B cell (primary cell): ENCODE measurements around the gene CD4. TPM values are rescaled to one million over a fixed set of nuclear protein-coding genes. Genes with fewer than 3 reads are reported as not detected.
A peak's percentile ranks its signal among the peaks of the same experiment; 100 is the strongest.

Experiments
- ATAC-seq: fragments of 200-7000 bp; cut with Tn5 transposase; one replicate; pipeline ENCODE4 v1.10.0; 2021; ENCODE audit warnings: low read depth, mild to moderate bottlenecking, moderate number of reproducible peaks, moderate library complexity
- CTCF ChIA-PET: fragments of 350-600 bp; sonication (Branson Sonifier 250); formaldehyde crosslinking; loops from one replicate; lab custom pipeline; 2021; ENCODE audit warnings: antibody characterized with exemption, inconsistent platforms; lab: Charles Lee
- POLR2A ChIA-PET: fragments of 350-600 bp; sonication (Branson Sonifier 250); formaldehyde crosslinking; loops from one replicate; lab custom pipeline; 2021; ENCODE audit warnings: antibody characterized with exemption; lab: Charles Lee
- DNase-seq: peaks from one replicate; pipeline ENCODE4 v3.0.0; 2013
- H2AFZ ChIP-seq: 2 replicates; pipeline ENCODE4 v1.6.1; 2012; ENCODE audit warnings: mild to moderate bottlenecking, low read depth, low read length; ENCODE audit not compliant: insufficient read depth, poor library complexity, severe bottlenecking
- H3K27ac ChIP-seq, 2 donors: 1 replicate in 1 of 2; 2 replicates in 1 of 2; pipeline ENCODE4 v1.5.1; 2012 to 2013; ENCODE audit warnings: low read length in 2 of 2, mild to moderate bottlenecking in 2 of 2, moderate library complexity in 1 of 2
- H3K27me3 ChIP-seq, 4 experiments: fragments of 200-600 bp in 1 of 4; sonication (generic) in 1 of 4; replicated peaks in 1 of 4; 1 replicate in 2 of 4; 2 replicates in 2 of 4; pipeline versions ENCODE4 v1.6.1 to v1.7.0; 2013 to 2016; ENCODE audit warnings: low read length in 3 of 4, mild to moderate bottlenecking in 2 of 4, mixed read lengths in 1 of 4, moderate library complexity in 1 of 4; ENCODE audit not compliant: insufficient read depth in 4 of 4, control insufficient read depth in 3 of 4; ENCODE audit errors: control extremely low read depth in 1 of 4
- H3K36me3 ChIP-seq, 2 experiments: replicated peaks in 1 of 2; 1 replicate in 1 of 2; 2 replicates in 1 of 2; pipeline versions ENCODE4 v1.6.1 to v1.7.1; 2013; ENCODE audit warnings: low read length in 1 of 2; ENCODE audit not compliant: insufficient read depth in 2 of 2, control insufficient read depth in 1 of 2; ENCODE audit errors: control extremely low read depth in 1 of 2, extremely low read depth in 1 of 2
- H3K4me1 ChIP-seq, 2 donors: fragments of 200-600 bp in 1 of 2; sonication (generic) in 1 of 2; 1 replicate in 1 of 2; 2 replicates in 1 of 2; pipeline versions ENCODE4 v1.5.1 to v1.6.1; 2013 to 2017; ENCODE audit warnings: low read length in 2 of 2; ENCODE audit not compliant: control insufficient read depth in 2 of 2, insufficient read depth in 2 of 2
- H3K4me2 ChIP-seq: replicated peaks from 2 replicates; pipeline ENCODE3; 2012; ENCODE audit warnings: mild to moderate bottlenecking, low read depth, low read length; ENCODE audit not compliant: poor library complexity, severe bottlenecking
- H3K4me3 ChIP-seq, 5 experiments: fragments of 200-600 bp in 1 of 5; sonication (generic) in 1 of 5; 1 replicate in 3 of 5; 2 replicates in 2 of 5; pipeline versions ENCODE4 v1.5.1 to v1.7.0; 2011 to 2016; ENCODE audit warnings: low read length in 4 of 5, mild to moderate bottlenecking in 4 of 5, low read depth in 2 of 5, control low read depth in 1 of 5, moderate library complexity in 1 of 5; ENCODE audit not compliant: insufficient read depth in 1 of 5; ENCODE audit errors: control extremely low read depth in 1 of 5, extremely low read depth in 1 of 5
- H3K79me2 ChIP-seq: fragments of 200-600 bp; sonication (generic); one replicate; pipeline ENCODE4 v1.6.0; 2016; ENCODE audit warnings: low read length; ENCODE audit not compliant: control insufficient read depth, insufficient read depth
- H3K9ac ChIP-seq: fragments of 200-600 bp; sonication (generic); 2 replicates; pipeline ENCODE4 v1.6.1; 2017; ENCODE audit warnings: mild to moderate bottlenecking, low read length, moderate library complexity
- H3K9me3 ChIP-seq, 3 donors: one replicate each; pipeline versions ENCODE4 v1.6.1 to v1.7.1; 2013; ENCODE audit warnings: low read length in 2 of 3; ENCODE audit not compliant: control insufficient read depth in 2 of 3, insufficient read depth in 1 of 3; ENCODE audit errors: control extremely low read depth in 1 of 3
- H4K20me1 ChIP-seq: 2 replicates; pipeline ENCODE4 v1.6.0; 2012; ENCODE audit warnings: mild to moderate bottlenecking, low read length; ENCODE audit not compliant: insufficient read depth, control insufficient read depth, poor library complexity, severe bottlenecking
- H3K27ac Mint-ChIP-seq: one replicate; pipeline ENCODE4 v1.8.0; 2021; ENCODE audit warnings: mixed read lengths
- H3K27me3 Mint-ChIP-seq: one replicate; pipeline ENCODE4 v1.8.0; 2021; ENCODE audit warnings: mixed read lengths
- H3K4me1 Mint-ChIP-seq: one replicate; pipeline ENCODE4 v1.8.0; 2021; ENCODE audit warnings: mixed read lengths
- H3K4me3 Mint-ChIP-seq: one replicate; pipeline ENCODE4 v1.8.0; 2021; ENCODE audit warnings: mixed read lengths
- H3K9me3 Mint-ChIP-seq: one replicate; pipeline ENCODE4 v1.8.0; 2022; ENCODE audit warnings: mixed read lengths; ENCODE audit not compliant: insufficient read depth
- EZH2 ChIP-seq: IDR thresholded peaks from 2 replicates; pipeline ENCODE4 v1.6.1; 2012; ENCODE audit warnings: borderline replicate concordance, low read depth, mild to moderate bottlenecking, moderate library complexity, low read length; ENCODE audit not compliant: insufficient read depth, poor library complexity, severe bottlenecking
- WGBS: methylation state at CpG from one replicate; pipeline ENCODE4 v1.1.5; 2013; ENCODE audit warnings: missing lambda C conversion rate; ENCODE audit not compliant: insufficient coverage; 5-methylcytosine and 5-hydroxymethylcytosine counted together
- intact Hi-C: fragments of 100-400 bp; cut with micrococcal nuclease; formaldehyde crosslinking; loops from one replicate; pipeline ENCODE4 v1.10.0; 2022
- polyA plus RNA-seq: library from polyadenylated mRNA; depleted of rRNA; stranded (reverse); fragments of >200 nt; gene quantifications from 2 replicates; pipeline ENCODE4 v1.2.3, GENCODE V29; 2012
- total RNA-seq, 2 donors: library from RNA; stranded (reverse); fragments of 120-200 nt in 1 of 2; gene quantifications; 1 replicate in 1 of 2; 2 replicates in 1 of 2; pipeline versions ENCODE4 v1.2.3 to v1.2.4, GENCODE V29; 2013 to 2022
- TF ChIP-seq, protein P1 (sequence below): fragments of 200-600 bp; IDR thresholded peaks from one replicate; pipeline ENCODE4 v1.8.0; 2022; ENCODE audit warnings: antibody characterized with exemption, mild to moderate bottlenecking

The CD4 gene
- total and polyA plus RNA-seq, 2 donors (not counting 1 experiment from before 2014, with no cell fraction given): 0.49 to 2.2 TPM

DNA sequence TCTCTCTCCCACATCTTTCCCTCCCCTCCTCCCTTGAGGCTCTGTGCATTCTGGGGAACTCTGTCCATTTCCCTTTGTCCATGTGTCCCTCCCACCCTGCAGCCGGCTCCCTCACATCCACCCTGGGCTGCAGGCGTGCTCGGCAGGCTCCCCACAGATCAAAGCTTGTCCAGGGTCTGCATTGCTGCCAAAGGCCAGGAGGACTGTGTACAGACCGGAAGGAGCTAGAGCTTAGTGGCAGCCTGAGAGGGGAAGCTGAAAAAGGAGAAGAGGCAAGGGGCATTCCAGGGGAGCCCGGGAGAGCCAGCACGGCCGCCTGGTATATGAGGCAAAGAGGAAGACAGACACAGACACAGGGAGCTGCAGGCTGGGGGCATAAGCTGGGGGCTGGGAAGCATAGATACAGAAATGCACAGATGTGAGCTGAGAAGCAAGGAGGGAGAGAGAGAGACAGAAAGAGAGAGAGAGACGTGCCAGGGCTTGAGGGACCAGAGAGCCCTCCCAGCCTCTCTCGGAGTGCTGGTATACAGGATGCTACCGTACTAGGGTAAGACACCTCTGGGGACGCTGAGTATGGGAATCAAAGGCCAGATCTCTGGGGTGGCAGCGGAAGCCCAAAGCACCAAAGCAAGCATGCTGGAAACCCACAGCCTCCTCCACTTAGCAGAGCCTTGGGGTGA lies 3.3 kb downstream of the CD4 start:
- H3K4me2 ChIP-seq: peak overlapping the region; percentile 53
- Mint-ChIP-seq H3K27me3 (peaks cover 40% of the 10 kb centered on the region), H3K27ac (peak overlapping the region; percentile 64), H3K9me3 (no peaks in the 10 kb centered on the region), H3K4me3 (peak overlapping the region; percentile 52), H3K4me1 (peaks cover 13% of the 10 kb centered on the region)
- H3K9ac ChIP-seq: no peak overlapping the region
- H3K79me2 ChIP-seq: no peaks in the 10 kb centered on the region
- no peak for TF ChIP-seq EZH2
- WGBS: 13% methylated on average over 11 of the region's 12 CpGs
- no peak overlapping the region for H3K4me3 ChIP-seq
- no peak overlapping the region for H3K27ac ChIP-seq
- H3K4me1 ChIP-seq: peaks cover 13 to 19% of the 10 kb centered on the region in 2 donors
- no peaks in the 10 kb centered on the region for H3K9me3 ChIP-seq
- H2AFZ ChIP-seq: peak overlapping the region; percentile 48
- POLR2A ChIA-PET: no interaction called here
- peaks cover 0 to 42% (median 4%) of the 10 kb centered on the region in 4 experiments for H3K27me3 ChIP-seq
- intact Hi-C loops: no loop called here
- no peaks in the 10 kb centered on the region for H3K36me3 ChIP-seq
- peak; percentile 65 for DNase-seq
- no peaks in the 10 kb centered on the region for H4K20me1 ChIP-seq
- ATAC-seq: peak; percentile 49
- CTCF ChIA-PET: interaction anchor here (0.8 to 1.4 kb wide), 3 partner anchors 13 to 157 kb away, joined by 3 to 4 read pairs (median 3); partner anchors contain the start of gene LPAR5

DNA sequence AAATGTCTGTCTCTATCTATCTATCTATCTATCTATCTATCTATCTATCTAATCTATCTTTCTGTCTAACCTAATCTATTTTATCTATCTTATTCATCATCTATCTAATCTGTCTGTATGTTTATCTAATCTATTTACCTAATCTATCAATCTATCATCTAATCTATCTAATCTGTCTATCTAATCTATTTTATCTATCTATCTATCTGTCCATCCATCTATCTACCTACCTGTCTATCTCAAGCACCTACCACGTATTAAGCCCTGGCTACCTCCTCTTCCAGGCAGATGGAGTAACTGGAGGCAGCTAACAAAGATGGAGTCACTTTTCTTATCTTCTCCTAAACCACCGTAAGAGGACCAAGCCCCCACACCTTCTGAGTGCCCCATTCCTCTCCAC lies 5.8 kb downstream of the CD4 start:
- TF ChIP-seq EZH2: no peak
- TF ChIP-seq, protein P1, sequence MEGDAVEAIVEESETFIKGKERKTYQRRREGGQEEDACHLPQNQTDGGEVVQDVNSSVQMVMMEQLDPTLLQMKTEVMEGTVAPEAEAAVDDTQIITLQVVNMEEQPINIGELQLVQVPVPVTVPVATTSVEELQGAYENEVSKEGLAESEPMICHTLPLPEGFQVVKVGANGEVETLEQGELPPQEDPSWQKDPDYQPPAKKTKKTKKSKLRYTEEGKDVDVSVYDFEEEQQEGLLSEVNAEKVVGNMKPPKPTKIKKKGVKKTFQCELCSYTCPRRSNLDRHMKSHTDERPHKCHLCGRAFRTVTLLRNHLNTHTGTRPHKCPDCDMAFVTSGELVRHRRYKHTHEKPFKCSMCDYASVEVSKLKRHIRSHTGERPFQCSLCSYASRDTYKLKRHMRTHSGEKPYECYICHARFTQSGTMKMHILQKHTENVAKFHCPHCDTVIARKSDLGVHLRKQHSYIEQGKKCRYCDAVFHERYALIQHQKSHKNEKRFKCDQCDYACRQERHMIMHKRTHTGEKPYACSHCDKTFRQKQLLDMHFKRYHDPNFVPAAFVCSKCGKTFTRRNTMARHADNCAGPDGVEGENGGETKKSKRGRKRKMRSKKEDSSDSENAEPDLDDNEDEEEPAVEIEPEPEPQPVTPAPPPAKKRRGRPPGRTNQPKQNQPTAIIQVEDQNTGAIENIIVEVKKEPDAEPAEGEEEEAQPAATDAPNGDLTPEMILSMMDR: no peak
- H3K4me3 Mint-ChIP-seq: no peak overlapping the region
- peaks cover 13 to 19% of the 10 kb centered on the region in 2 donors for H3K4me1 ChIP-seq
- H4K20me1 ChIP-seq: no peaks in the 10 kb centered on the region
- no peak overlapping the region for H3K27ac ChIP-seq
- no peaks in the 10 kb centered on the region for H3K9me3 Mint-ChIP-seq
- ATAC-seq (no peak), DNase-seq (no peak)
- peaks cover 13% of the 10 kb centered on the region for H3K4me1 Mint-ChIP-seq
- peaks cover 42% of the 10 kb centered on the region for H3K27me3 Mint-ChIP-seq
- no peaks in the 10 kb centered on the region for H3K79me2 ChIP-seq
- H3K27ac Mint-ChIP-seq: no peak overlapping the region
- intact Hi-C loops: no loop called here
- CTCF ChIA-PET: interaction anchor here (0.7 kb wide), 1 partner anchor 285 kb away, joined by 3 read pairs; no protein-coding TSS in a partner anchor
- no peak overlapping the region for H2AFZ ChIP-seq
- POLR2A ChIA-PET: no interaction called here
- no peaks in the 10 kb centered on the region for H3K36me3 ChIP-seq
- no peak overlapping the region for H3K4me3 ChIP-seq
- peaks cover 0 to 41% (median 4%) of the 10 kb centered on the region in 4 experiments for H3K27me3 ChIP-seq
- H3K9ac ChIP-seq: no peak overlapping the region
- WGBS: 100% methylated on average over 2 of the region's 2 CpGs
- H3K9me3 ChIP-seq: no peaks in the 10 kb centered on the region
- no peak overlapping the region for H3K4me2 ChIP-seq
